IMR-90 (cell line): ENCODE results near the gene STARD7. TPM values are rescaled to one million over a fixed set of nuclear protein-coding genes. Genes with fewer than 3 reads are reported as not detected.

Source experiments
- ATAC-seq: fragments of 200-7000 bp; cut with Tn5 transposase; 2 replicates; pipeline ENCODE4 v1.9.1; 2020; ENCODE audit warnings: low read depth, mild to moderate bottlenecking, moderate library complexity
- BruUV-seq: library from RNA; stranded (reverse); fragments of 400-500 nt; replicated peaks from 2 replicates; lab custom pipeline; 2021; lab: Mats Ljungman, UMichigan
- CTCF ChIA-PET: fragments of 300-600 bp; formaldehyde crosslinking; extraction: SDS; loops from one replicate; lab custom pipeline; 2021; ENCODE audit warnings: antibody characterized with exemption; lab: Yijun Ruan, JAX
- POLR2A ChIA-PET: fragments of 300-600 bp; sonication (Branson Sonifier 250); formaldehyde crosslinking; loops from one replicate; lab custom pipeline; 2022; ENCODE audit warnings: antibody characterized with exemption; ENCODE audit not compliant: unreplicated experiment; lab: Charles Lee
- DNase-seq: peaks from one replicate; pipeline ENCODE4 v3.0.0; 2013
- H2AFZ ChIP-seq: replicated peaks from 2 replicates; pipeline ENCODE3; 2013; ENCODE audit warnings: low read length, mild to moderate bottlenecking; ENCODE audit not compliant: poor library complexity
- H2AK5ac ChIP-seq: 2 replicates; pipeline ENCODE4 v1.6.1; 2013; ENCODE audit warnings: low read depth, low read length, inconsistent platforms
- H2AK9ac ChIP-seq: replicated peaks from 2 replicates; pipeline ENCODE3; 2013; ENCODE audit warnings: mild to moderate bottlenecking, low read depth, low read length, moderate library complexity; ENCODE audit not compliant: poor library complexity
- H2BK120ac ChIP-seq: 2 replicates; pipeline ENCODE4 v1.6.1; 2013; ENCODE audit warnings: low read depth, low read length, inconsistent platforms
- H2BK15ac ChIP-seq: 3 replicates; pipeline ENCODE4 v1.6.1; 2013; ENCODE audit warnings: low read depth, low read length, inconsistent platforms
- H2BK20ac ChIP-seq: 2 replicates; pipeline ENCODE4 v1.6.1; 2013; ENCODE audit warnings: low read depth, mild to moderate bottlenecking, inconsistent platforms, low read length, moderate library complexity
- H2BK5ac ChIP-seq: 2 replicates; pipeline ENCODE4 v1.6.1; 2013; ENCODE audit warnings: mild to moderate bottlenecking, low read depth, low read length, inconsistent platforms; ENCODE audit not compliant: poor library complexity, severe bottlenecking
- H3K14ac ChIP-seq: replicated peaks from 2 replicates; pipeline ENCODE4 v1.6.1; 2013; ENCODE audit warnings: low read depth, low read length, inconsistent platforms
- H3K18ac ChIP-seq: 2 replicates; pipeline ENCODE4 v1.6.1; 2013; ENCODE audit warnings: low read depth, low read length, control low read depth
- H3K23ac ChIP-seq: 2 replicates; pipeline ENCODE4 v1.6.1; 2013; ENCODE audit warnings: low read depth, low read length, inconsistent platforms
- H3K27ac ChIP-seq: 2 replicates; pipeline ENCODE4 v1.5.1; 2013; ENCODE audit warnings: mild to moderate bottlenecking, control low read depth, low read length; ENCODE audit not compliant: insufficient read depth
- H3K27me3 ChIP-seq: 2 replicates; pipeline ENCODE4 v1.6.1; 2013; ENCODE audit warnings: low read length; ENCODE audit not compliant: control insufficient read depth, insufficient read depth
- H3K36me3 ChIP-seq: 2 replicates; pipeline ENCODE4 v1.6.1; 2013; ENCODE audit warnings: low read length, mixed read lengths; ENCODE audit not compliant: control insufficient read depth, insufficient read depth
- H3K4ac ChIP-seq: 2 replicates; pipeline ENCODE4 v1.6.1; 2013; ENCODE audit warnings: low read depth, low read length, inconsistent platforms
- H3K4me1 ChIP-seq: 2 replicates; pipeline ENCODE4 v1.6.1; 2013; ENCODE audit warnings: low read length, mixed read lengths; ENCODE audit not compliant: control insufficient read depth, insufficient read depth
- H3K4me2 ChIP-seq: 2 replicates; pipeline ENCODE4 v1.6.1; 2013; ENCODE audit warnings: low read depth, mild to moderate bottlenecking, control low read depth, low read length, moderate library complexity
- H3K4me3 ChIP-seq: 2 replicates; pipeline ENCODE4 v1.5.1; 2013; ENCODE audit warnings: low read depth, mild to moderate bottlenecking, control low read depth, low read length, moderate library complexity; ENCODE audit not compliant: insufficient read depth
- H3K56ac ChIP-seq: 2 replicates; pipeline ENCODE4 v1.6.1; 2013; ENCODE audit warnings: low read length, inconsistent platforms; ENCODE audit not compliant: insufficient read depth; ENCODE audit errors: extremely low read depth
- H3K79me1 ChIP-seq, 2 experiments: 2 replicates each; pipeline ENCODE4 v1.6.1; 2013; ENCODE audit warnings: low read length in 2 of 2, inconsistent platforms in 1 of 2, low read depth in 1 of 2
- H3K9ac ChIP-seq: 2 replicates; pipeline ENCODE4 v1.6.1; 2013; ENCODE audit warnings: low read depth, low read length, control low read depth
- H3K9me1 ChIP-seq: 2 replicates; pipeline ENCODE4 v1.6.1; 2013; ENCODE audit warnings: low read length, inconsistent platforms; ENCODE audit not compliant: insufficient read depth
- H3K9me3 ChIP-seq: 2 replicates; pipeline ENCODE4 v1.6.1; 2013; ENCODE audit warnings: low read length; ENCODE audit not compliant: control insufficient read depth, insufficient read depth
- H4K20me1 ChIP-seq: 2 replicates; pipeline ENCODE4 v1.6.1; 2013; ENCODE audit warnings: low read length, inconsistent platforms; ENCODE audit not compliant: insufficient read depth
- H4K5ac ChIP-seq: 2 replicates; pipeline ENCODE4 v1.6.1; 2013; ENCODE audit warnings: mild to moderate bottlenecking, low read depth, low read length, control low read depth
- H4K8ac ChIP-seq, 2 experiments: 2 replicates each; pipeline ENCODE4 v1.6.1; 2013; ENCODE audit warnings: low read depth in 2 of 2, low read length in 2 of 2, control low read depth in 1 of 2, inconsistent platforms in 1 of 2
- H4K91ac ChIP-seq: 2 replicates; pipeline ENCODE4 v1.6.1; 2013; ENCODE audit warnings: low read depth, low read length, inconsistent platforms; ENCODE audit not compliant: insufficient read depth
- BHLHE40 ChIP-seq: fragments of 150-350 bp; IDR thresholded peaks from 2 replicates; pipeline ENCODE4 v1.6.1; 2016; ENCODE audit warnings: mild to moderate bottlenecking, low read depth, low read length
- CHD1 ChIP-seq: IDR thresholded peaks from 2 replicates; pipeline ENCODE4 v1.6.1; 2012; ENCODE audit warnings: low read depth, low read length, improper control_type of control experiment
- MAZ ChIP-seq: IDR thresholded peaks from 2 replicates; pipeline ENCODE4 v1.6.1; 2012; ENCODE audit warnings: low read depth, mild to moderate bottlenecking, low read length, improper control_type of control experiment, moderate library complexity, borderline replicate concordance
- NFE2L2 ChIP-seq: fragments of 150-350 bp; IDR thresholded peaks from 2 replicates; pipeline ENCODE4 v1.6.1; 2016; ENCODE audit warnings: low read depth, mild to moderate bottlenecking, low read length
- SMC3 ChIP-seq: fragments of 150-350 bp; IDR thresholded peaks from 2 replicates; pipeline ENCODE4 v1.6.1; 2016; ENCODE audit warnings: low read depth, mild to moderate bottlenecking, antibody characterized with exemption, low read length, moderate library complexity
- WGBS, 2 experiments: methylation state at CpG; one replicate each; pipeline versions ENCODE4 v1.1.5 to v1.1.7; 2013; ENCODE audit warnings: missing lambda C conversion rate in 2 of 2; ENCODE audit not compliant: insufficient read length in 1 of 2; ENCODE audit errors: extremely low coverage in 2 of 2; 5-methylcytosine and 5-hydroxymethylcytosine counted together
- dilution Hi-C: fragments of 300-500 bp; cut with HindIII; formaldehyde crosslinking; loops from one replicate; pipeline ENCODE4 v1.14.3; 2018; ENCODE audit warnings: low sequenced_read_pairs; ENCODE audit not compliant: unreplicated experiment
- in situ Hi-C: fragments of 300-500 bp; cut with MboI; formaldehyde crosslinking; loops from 3 replicates; pipeline ENCODE4 v1.14.3; 2019; ENCODE audit warnings: low sequenced_read_pairs, inconsistent platforms, mixed read lengths
- intact Hi-C: fragments of 100-400 bp; cut with micrococcal nuclease; formaldehyde crosslinking; loops from 2 replicates; pipeline ENCODE4 v1.10.0; 2022
- polyA plus RNA-seq, 3 experiments: library from polyadenylated mRNA; depleted of rRNA; stranded (reverse); fragments of >200 nt; gene quantifications; 2 replicates each; pipeline ENCODE4 v1.2.3, GENCODE V29; 2012; ENCODE audit warnings: low replicate concordance in 1 of 3
- total RNA-seq: library from RNA; depleted of rRNA; stranded (reverse); fragments of >200 nt; gene quantifications from 2 replicates; pipeline ENCODE4 v1.2.3, GENCODE V29; 2012

The STARD7 gene
- total and polyA plus RNA-seq, 2 of the 4 experiments (the other 2 are of a cell fraction) = 61.7 to 138 TPM

- H3K4ac ChIP-seq = peak overlapping the region; percentile 24; the same call in 1 of the 2 replicates
- TF ChIP-seq BHLHE40 = no peak
- no peak for TF ChIP-seq SMC3
- no peak for TF ChIP-seq NFE2L2
- no peak for TF ChIP-seq CHD1
- TF ChIP-seq MAZ = no peak
- DNase-seq (peak; percentile 53), ATAC-seq (no peak)
- in situ Hi-C loops (no loop called here), intact Hi-C loops (no loop called here), dilution Hi-C loops (no loop called here)
- ChIA-PET POLR2A (no interaction called here), CTCF (interaction anchor here (1.2 kb wide), 1 partner anchor 71 kb away, joined by 3 read pairs; no protein-coding TSS in a partner anchor)
- BruUV-seq = no TSS peak
- H2BK20ac ChIP-seq = no peak overlapping the region
- H3K27me3 ChIP-seq = no peaks in the 10 kb centered on the region
- no peak overlapping the region for H3K14ac ChIP-seq
- no peak overlapping the region for H4K8ac ChIP-seq
- no peak overlapping the region for H3K9ac ChIP-seq
- H2AK9ac ChIP-seq = no peak overlapping the region
- no peak overlapping the region for H2BK120ac ChIP-seq
- no peak overlapping the region for H4K91ac ChIP-seq
- no peak overlapping the region for H3K4me3 ChIP-seq
- H3K4me2 ChIP-seq = no peak overlapping the region
- peaks cover 2% of the 10 kb centered on the region; the same call in 1 of the 2 replicates for H3K9me3 ChIP-seq
- H2AFZ ChIP-seq = no peak overlapping the region
- H4K20me1 ChIP-seq = no peaks in the 10 kb centered on the region
- H3K79me1 ChIP-seq = peaks cover 5 to 17% of the 10 kb centered on the region in 2 experiments; a peak in 3 of 4 replicates
- H3K56ac ChIP-seq = no peak overlapping the region
- 100% methylated on average over 1 of the region's 8 CpGs; no CpG with 5 or more reads in 1 of the 2 experiments for WGBS, 2 experiments
- peaks cover 28% of the 10 kb centered on the region for H3K9me1 ChIP-seq
- 0 out of 2 replicates have a peak overlapping the region, but pooled peaks have one; percentile 51 for H2AK5ac ChIP-seq
- peaks cover 1% of the 10 kb centered on the region; the same call in 1 of the 2 replicates for H3K36me3 ChIP-seq
- no peak overlapping the region for H3K23ac ChIP-seq
- no peak overlapping the region for H3K18ac ChIP-seq
- no peak overlapping the region for H2BK5ac ChIP-seq
- peaks cover 8% of the 10 kb centered on the region for H3K4me1 ChIP-seq
- H4K5ac ChIP-seq = no peak overlapping the region
- H3K27ac ChIP-seq = no peak overlapping the region
- H2BK15ac ChIP-seq = no peak overlapping the region
These were observed 37.2 kb upstream of the STARD7 start for GRCh38 chr2:96245609-96246390.
